Vagina (tissue), 2 donors: ENCODE results near the gene TSPYL1.

ENCODE experiments used
- POLR2AphosphoS5 ChIP-seq, 2 donors: sonication (generic); formaldehyde crosslinking; IDR thresholded peaks; one replicate each; pipeline ENCODE4 v1.9.0; 2017; ENCODE audit warnings: antibody characterized with exemption in 2 of 2, mild to moderate bottlenecking in 2 of 2, low read depth in 1 of 2; ENCODE audit not compliant: insufficient read depth in 1 of 2
- TF ChIP-seq, protein P1 (sequence below), 3 experiments: fragments of 450-650 bp in 2 of 3; fragments of 200-600 bp in 1 of 3; sonication (generic) in 1 of 3; IDR thresholded peaks; one replicate each; pipeline ENCODE4 v1.5.1; 2017 to 2019; ENCODE audit warnings: antibody characterized with exemption in 3 of 3, mild to moderate bottlenecking in 2 of 3, moderate library complexity in 2 of 3

DNA sequence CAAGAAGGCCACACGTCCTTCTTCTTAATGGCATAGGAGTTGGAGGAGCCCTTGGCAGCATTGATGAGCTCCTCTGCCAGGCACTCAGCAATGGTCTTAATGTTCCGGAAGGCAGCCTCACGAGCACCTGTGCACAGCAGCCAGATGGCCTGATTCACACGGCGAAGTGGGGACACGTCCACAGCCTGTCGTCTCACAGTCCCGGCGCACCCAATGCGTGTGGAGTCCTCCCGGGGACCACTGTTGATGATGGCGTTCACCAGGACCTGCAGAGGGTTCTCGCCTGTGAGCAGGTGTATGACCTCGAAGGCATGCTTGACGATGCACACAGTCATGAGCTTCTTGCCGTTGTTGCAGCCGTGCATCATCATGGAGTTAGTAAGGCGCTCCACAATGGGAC is 21.2 kb downstream of the TSPYL1 start:
- TF ChIP-seq, protein P1, sequence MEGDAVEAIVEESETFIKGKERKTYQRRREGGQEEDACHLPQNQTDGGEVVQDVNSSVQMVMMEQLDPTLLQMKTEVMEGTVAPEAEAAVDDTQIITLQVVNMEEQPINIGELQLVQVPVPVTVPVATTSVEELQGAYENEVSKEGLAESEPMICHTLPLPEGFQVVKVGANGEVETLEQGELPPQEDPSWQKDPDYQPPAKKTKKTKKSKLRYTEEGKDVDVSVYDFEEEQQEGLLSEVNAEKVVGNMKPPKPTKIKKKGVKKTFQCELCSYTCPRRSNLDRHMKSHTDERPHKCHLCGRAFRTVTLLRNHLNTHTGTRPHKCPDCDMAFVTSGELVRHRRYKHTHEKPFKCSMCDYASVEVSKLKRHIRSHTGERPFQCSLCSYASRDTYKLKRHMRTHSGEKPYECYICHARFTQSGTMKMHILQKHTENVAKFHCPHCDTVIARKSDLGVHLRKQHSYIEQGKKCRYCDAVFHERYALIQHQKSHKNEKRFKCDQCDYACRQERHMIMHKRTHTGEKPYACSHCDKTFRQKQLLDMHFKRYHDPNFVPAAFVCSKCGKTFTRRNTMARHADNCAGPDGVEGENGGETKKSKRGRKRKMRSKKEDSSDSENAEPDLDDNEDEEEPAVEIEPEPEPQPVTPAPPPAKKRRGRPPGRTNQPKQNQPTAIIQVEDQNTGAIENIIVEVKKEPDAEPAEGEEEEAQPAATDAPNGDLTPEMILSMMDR (IDR thresholded peaks at IDR 0.05): no peak
- TF ChIP-seq POLR2AphosphoS5 (IDR thresholded peaks at IDR 0.05; ENCODE audit: insufficient read depth in 1 of 2, low read depth in 1 of 2): no peak
